Measurements from ENCODE around the gene GNG8. TPM values are rescaled to one million over a fixed set of nuclear protein-coding genes. Genes with fewer than 3 reads are reported as not detected.
"Not testable (repeated sequence)": the region's sequence is repeated elsewhere in the genome, so short reads cannot be mapped to it uniquely, and the experiment has no call there.

Gene GNG8
- polyA plus RNA-seq, 1 donor from 2014 or later, result not detected

GRCh38 chr19:46630586-46631205 lies 5.3 kb downstream of the GNG8 start:
- no peak overlapping the region for H2AFZ ChIP-seq (ENCODE audit: low read depth, low read length)
- no peaks in the 10 kb centered on the region for H3K79me2 ChIP-seq (replicated peaks; ENCODE audit: insufficient read depth, low read length)
- H3K4me3 ChIP-seq (ENCODE audit: low read length), result no peak overlapping the region
- H3K27ac ChIP-seq (ENCODE audit: low read length), result no peak overlapping the region
- H3K9me3 ChIP-seq (ENCODE audit: low read length), result no peaks in the 10 kb centered on the region
- no peaks in the 10 kb centered on the region for H3K9me2 ChIP-seq (ENCODE audit: insufficient read depth, low read length)
- no peaks in the 10 kb centered on the region for H4K20me1 ChIP-seq (ENCODE audit: insufficient read depth)
- TF ChIP-seq TAF1 (IDR thresholded peaks at IDR 0.05; ENCODE audit: low read depth), result no peak
- no peak overlapping the region for H3K9ac ChIP-seq (ENCODE audit: low read length)
- no peaks in the 10 kb centered on the region for H3K36me3 ChIP-seq (ENCODE audit: insufficient read depth, low read length)
- no peaks in the 10 kb centered on the region for H3F3A ChIP-seq (ENCODE audit: insufficient read depth, low read length, poor library complexity, severe bottlenecking)
- H3K4me2 ChIP-seq (ENCODE audit: low read length), result no peak overlapping the region
- H3K27me3 ChIP-seq (ENCODE audit: insufficient read depth, low read depth, low read length), result peaks cover 5% of the 10 kb centered on the region

- Histone ChIP-seq H3K36me3 (ENCODE audit: insufficient read depth, low read length) (no peaks in the 10 kb centered on the region), H3K4me3 (ENCODE audit: low read length) (no peak overlapping the region), H3K9ac (ENCODE audit: low read length) (no peak overlapping the region), H3K9me3 (ENCODE audit: low read length) (no peaks in the 10 kb centered on the region), H4K20me1 (ENCODE audit: insufficient read depth) (no peaks in the 10 kb centered on the region), H3K27ac (ENCODE audit: low read length) (no peak overlapping the region), H2AFZ (ENCODE audit: low read depth, low read length) (no peak overlapping the region), H3F3A (ENCODE audit: insufficient read depth, low read length, poor library complexity, severe bottlenecking) (no peaks in the 10 kb centered on the region), H3K4me2 (ENCODE audit: low read length) (no peak overlapping the region), H3K79me2 (replicated peaks; ENCODE audit: insufficient read depth, low read length) (no peaks in the 10 kb centered on the region), H3K27me3 (ENCODE audit: insufficient read depth, low read depth, low read length) (peaks cover 2% of the 10 kb centered on the region), H3K9me2 (ENCODE audit: insufficient read depth, low read length) (no peaks in the 10 kb centered on the region)
- TF ChIP-seq SMC3 (conservative IDR thresholded peaks at IDR 0.05; ENCODE audit: poor library complexity) (no peak), TAF1 (IDR thresholded peaks at IDR 0.05; ENCODE audit: low read depth) (no peak), EZH2 (IDR thresholded peaks at IDR 0.05; ENCODE audit: borderline replicate concordance, insufficient read depth, low read length, poor library complexity, severe bottlenecking) (no peak), CTCF (IDR thresholded peaks at IDR 0.05; ENCODE audit: poor library complexity, severe bottlenecking) (no peak), MXI1 (conservative IDR thresholded peaks at IDR 0.05; ENCODE audit: poor library complexity, severe bottlenecking) (no peak), REST (IDR thresholded peaks at IDR 0.05; ENCODE audit: borderline replicate concordance) (no peak), EP300 (conservative IDR thresholded peaks at IDR 0.05; ENCODE audit: poor library complexity, severe bottlenecking) (no peak), RAD21 (conservative IDR thresholded peaks at IDR 0.05) (no peak), POLR2AphosphoS5 (IDR thresholded peaks at IDR 0.05) (no peak)
Observed at GRCh38 chr19:46629546-46630025, 6.4 kb downstream of the GNG8 start.

- H3K36me3 ChIP-seq (ENCODE audit: insufficient read depth, low read length); H3K27me3 ChIP-seq (ENCODE audit: insufficient read depth, low read depth, low read length); H4K20me1 ChIP-seq (ENCODE audit: insufficient read depth); H3K9me2 ChIP-seq (ENCODE audit: insufficient read depth, low read length); H3K79me2 ChIP-seq (replicated peaks; ENCODE audit: insufficient read depth, low read length); H3K4me3 ChIP-seq (ENCODE audit: low read length); H3K27ac ChIP-seq (ENCODE audit: low read length); H2AFZ ChIP-seq (ENCODE audit: low read depth, low read length); H3K9me3 ChIP-seq (ENCODE audit: low read length); H3F3A ChIP-seq (ENCODE audit: insufficient read depth, low read length, poor library complexity, severe bottlenecking); H3K9ac ChIP-seq (ENCODE audit: low read length); H3K4me2 ChIP-seq (ENCODE audit: low read length): not testable (repeated sequence)
Observed at GRCh38 chr19:46628970-46629369, 7.0 kb downstream of the GNG8 start.
